IMR-90 (cell line): ENCODE measurements around the gene LMLN.

Source experiments
- FOS ChIP-seq: fragments of 150-350 bp; IDR thresholded peaks from 2 replicates; pipeline ENCODE4 v1.6.1; 2016; ENCODE audit warnings: low read depth, low read length
- TF ChIP-seq, protein P1 (sequence below): conservative IDR thresholded peaks from 2 replicates; pipeline ENCODE4 v1.5.1; 2012; ENCODE audit warnings: mild to moderate bottlenecking, low read depth, low read length, improper control_type of control experiment

DNA sequence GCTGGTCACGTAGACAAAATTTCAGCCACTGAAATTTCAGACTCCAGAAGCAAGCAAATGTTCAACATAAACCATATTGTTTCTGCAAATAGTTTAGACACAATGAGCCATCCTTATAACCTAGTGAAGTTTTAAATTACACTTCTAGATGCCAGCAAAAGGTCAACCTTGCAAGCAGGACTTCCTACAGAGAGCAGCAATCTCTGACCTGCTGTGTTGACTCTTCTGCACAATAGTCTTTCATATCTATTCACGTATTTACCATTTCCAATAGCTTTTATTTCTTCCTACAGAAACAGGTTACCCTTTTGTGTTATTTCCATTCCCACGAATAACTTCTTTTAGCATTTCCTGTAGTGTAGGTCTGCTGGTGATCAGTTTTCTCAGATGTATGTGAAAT, 10.6 kb downstream of the LMLN start:
- TF ChIP-seq, protein P1, sequence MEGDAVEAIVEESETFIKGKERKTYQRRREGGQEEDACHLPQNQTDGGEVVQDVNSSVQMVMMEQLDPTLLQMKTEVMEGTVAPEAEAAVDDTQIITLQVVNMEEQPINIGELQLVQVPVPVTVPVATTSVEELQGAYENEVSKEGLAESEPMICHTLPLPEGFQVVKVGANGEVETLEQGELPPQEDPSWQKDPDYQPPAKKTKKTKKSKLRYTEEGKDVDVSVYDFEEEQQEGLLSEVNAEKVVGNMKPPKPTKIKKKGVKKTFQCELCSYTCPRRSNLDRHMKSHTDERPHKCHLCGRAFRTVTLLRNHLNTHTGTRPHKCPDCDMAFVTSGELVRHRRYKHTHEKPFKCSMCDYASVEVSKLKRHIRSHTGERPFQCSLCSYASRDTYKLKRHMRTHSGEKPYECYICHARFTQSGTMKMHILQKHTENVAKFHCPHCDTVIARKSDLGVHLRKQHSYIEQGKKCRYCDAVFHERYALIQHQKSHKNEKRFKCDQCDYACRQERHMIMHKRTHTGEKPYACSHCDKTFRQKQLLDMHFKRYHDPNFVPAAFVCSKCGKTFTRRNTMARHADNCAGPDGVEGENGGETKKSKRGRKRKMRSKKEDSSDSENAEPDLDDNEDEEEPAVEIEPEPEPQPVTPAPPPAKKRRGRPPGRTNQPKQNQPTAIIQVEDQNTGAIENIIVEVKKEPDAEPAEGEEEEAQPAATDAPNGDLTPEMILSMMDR: no peak
- TF ChIP-seq FOS: no peak
